ENCODE data around the gene CSPG5.

The CSPG5 gene, protein sequence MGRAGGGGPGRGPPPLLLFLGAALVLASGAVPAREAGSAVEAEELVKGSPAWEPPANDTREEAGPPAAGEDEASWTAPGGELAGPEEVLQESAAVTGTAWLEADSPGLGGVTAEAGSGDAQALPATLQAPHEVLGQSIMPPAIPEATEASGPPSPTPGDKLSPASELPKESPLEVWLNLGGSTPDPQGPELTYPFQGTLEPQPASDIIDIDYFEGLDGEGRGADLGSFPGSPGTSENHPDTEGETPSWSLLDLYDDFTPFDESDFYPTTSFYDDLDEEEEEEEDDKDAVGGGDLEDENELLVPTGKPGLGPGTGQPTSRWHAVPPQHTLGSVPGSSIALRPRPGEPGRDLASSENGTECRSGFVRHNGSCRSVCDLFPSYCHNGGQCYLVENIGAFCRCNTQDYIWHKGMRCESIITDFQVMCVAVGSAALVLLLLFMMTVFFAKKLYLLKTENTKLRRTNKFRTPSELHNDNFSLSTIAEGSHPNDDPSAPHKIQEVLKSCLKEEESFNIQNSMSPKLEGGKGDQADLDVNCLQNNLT

DNA sequence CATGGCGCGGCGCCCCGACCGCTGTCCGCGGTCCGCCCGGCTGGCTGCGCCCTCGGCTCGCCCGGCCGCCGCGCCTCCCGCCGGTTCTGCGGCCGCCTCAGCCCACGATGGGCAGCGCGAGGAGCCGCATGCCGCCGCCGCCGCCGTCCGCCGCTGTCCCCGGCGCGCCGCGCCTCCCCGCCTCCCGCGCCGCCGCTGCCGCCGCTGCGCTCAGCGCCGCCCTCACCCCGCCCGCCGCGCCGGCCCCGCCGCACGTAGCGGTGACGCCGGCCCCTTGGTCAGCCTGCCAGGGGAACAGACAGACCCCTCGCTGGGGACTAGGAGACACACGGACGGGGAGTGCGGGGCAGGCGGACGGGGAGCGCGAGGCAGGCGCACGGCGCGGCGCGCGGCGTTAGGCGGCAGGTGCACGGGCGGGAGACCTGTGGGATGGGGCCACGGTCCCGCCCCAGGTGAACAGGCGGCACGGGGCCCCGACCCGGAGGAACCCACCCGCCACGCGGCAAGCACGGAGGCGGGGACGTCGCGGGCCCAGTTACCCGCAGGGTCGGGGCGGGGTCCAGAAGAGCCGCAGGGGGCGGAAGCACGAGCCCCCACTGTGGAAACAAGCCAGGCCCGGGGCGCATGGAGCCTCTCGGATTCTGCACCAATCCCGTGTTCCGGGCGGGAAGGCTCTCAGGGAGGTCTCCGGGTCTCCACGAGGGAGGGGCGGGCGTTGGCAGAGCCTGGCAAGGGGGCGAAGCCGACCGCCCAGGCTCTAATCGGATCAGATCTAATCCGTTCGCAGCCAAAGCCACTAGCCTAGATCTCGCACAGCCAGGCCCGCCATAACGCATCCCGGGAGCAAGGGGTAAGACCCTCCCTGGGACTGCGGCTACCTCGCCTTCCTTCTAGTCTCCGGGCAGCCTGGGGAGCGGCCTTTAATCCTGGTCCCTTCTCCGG lies at the start of gene CSPG5:
TSS of gene CSPG5 (minus strand) at position 175 of the 942 bp plus-strand sequence. CDS start at position 3, 172 bp downstream.
- peaks cover 92% of the 10 kb centered on the region for H3K27me3 ChIP-seq
- no peaks in the 10 kb centered on the region for H3K36me3 ChIP-seq
- H3K4me3 ChIP-seq (ENCODE audit: low read depth in 1 of 2, low read length in 1 of 2): peak within 1 kb of the TSS; percentile 51 to 64
- TF ChIP-seq, protein P1, sequence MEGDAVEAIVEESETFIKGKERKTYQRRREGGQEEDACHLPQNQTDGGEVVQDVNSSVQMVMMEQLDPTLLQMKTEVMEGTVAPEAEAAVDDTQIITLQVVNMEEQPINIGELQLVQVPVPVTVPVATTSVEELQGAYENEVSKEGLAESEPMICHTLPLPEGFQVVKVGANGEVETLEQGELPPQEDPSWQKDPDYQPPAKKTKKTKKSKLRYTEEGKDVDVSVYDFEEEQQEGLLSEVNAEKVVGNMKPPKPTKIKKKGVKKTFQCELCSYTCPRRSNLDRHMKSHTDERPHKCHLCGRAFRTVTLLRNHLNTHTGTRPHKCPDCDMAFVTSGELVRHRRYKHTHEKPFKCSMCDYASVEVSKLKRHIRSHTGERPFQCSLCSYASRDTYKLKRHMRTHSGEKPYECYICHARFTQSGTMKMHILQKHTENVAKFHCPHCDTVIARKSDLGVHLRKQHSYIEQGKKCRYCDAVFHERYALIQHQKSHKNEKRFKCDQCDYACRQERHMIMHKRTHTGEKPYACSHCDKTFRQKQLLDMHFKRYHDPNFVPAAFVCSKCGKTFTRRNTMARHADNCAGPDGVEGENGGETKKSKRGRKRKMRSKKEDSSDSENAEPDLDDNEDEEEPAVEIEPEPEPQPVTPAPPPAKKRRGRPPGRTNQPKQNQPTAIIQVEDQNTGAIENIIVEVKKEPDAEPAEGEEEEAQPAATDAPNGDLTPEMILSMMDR (IDR thresholded peaks at IDR 0.05): no peak
- peaks cover 5 to 12% of the 10 kb centered on the region in 2 experiments for H3K4me1 ChIP-seq (ENCODE audit: control insufficient read depth in 1 of 2, insufficient read depth in 1 of 2, low read depth in 1 of 2, low read length in 1 of 2)
- H3K9me3 ChIP-seq: no peaks in the 10 kb centered on the region
- H3K27ac ChIP-seq: no peak within 1 kb of the TSS

DNA sequence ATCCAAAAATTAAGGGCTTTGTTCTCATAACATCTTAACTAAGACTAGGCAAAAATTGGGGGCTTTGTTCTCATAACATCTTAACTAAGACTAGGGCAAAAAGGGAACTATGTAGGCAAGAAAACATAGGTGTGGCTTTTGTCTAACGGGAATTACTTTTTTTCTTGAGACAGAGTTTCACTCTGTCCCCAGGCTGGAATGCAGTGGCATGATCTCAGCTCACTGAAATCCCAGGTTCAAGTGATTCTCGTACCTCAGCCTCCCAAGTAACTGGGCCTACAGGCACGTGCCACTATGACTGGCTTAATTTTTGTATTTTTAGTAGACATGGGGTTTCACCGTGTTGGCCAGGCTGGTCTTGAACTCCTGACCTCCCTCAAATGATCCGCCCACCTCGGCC lies 49.8 kb upstream of the CSPG5 start:
- Histone ChIP-seq H3K4me3 (ENCODE audit: low read depth in 1 of 2, low read length in 1 of 2) (no peak overlapping the region), H3K27me3 (no peaks in the 10 kb centered on the region), H3K4me1 (ENCODE audit: control insufficient read depth in 1 of 2, insufficient read depth in 1 of 2, low read depth in 1 of 2, low read length in 1 of 2) (no peaks in the 10 kb centered on the region), H3K9me3 (no peaks in the 10 kb centered on the region), H3K36me3 (peaks cover 27% of the 10 kb centered on the region), H3K27ac (no peak overlapping the region)
- TF ChIP-seq, protein P1 (IDR thresholded peaks at IDR 0.05): no peak

DNA sequence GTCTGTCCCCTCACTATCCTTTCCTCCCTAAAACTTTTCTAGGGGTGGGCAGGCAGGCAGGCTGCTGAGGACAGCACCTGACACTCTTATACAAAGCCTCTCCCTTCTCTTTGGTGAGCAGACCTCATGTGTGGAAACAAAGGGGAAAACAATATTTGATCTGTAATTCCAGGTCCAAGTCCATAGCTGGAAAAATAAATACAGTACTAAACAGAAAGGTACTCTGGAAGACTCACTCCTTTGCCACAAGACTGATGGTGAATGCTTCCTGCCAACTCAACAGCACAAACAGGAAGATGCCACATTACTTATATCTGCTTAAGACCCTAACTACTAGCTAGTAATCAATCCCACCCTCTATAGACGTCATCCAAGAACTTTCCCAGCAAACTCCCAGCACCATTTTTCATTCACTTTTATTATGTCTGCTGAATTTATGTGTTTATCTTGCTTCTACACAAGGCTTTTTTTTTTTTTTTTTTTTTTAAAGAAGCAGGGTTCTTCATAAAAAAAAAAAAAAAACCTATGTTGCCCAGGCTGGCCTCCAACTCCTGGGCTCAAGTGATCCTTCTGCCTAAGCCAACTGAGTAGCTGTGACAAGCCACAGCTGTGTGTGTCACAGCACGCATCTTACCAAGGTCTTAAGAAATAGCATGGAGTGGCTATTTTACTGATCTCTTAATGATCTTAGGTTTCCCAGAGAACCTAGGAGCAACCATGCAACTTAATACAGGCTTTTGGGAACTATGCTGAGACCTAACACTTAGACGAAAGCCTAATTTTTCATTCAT lies 44.2 kb upstream of the CSPG5 start:
- H3K4me3 ChIP-seq (ENCODE audit: low read depth in 1 of 2, low read length in 1 of 2): no peak overlapping the region
- peaks cover 53% of the 10 kb centered on the region for H3K36me3 ChIP-seq
- TF ChIP-seq, protein P1 (IDR thresholded peaks at IDR 0.05): no peak
- no peaks in the 10 kb centered on the region for H3K4me1 ChIP-seq (ENCODE audit: control insufficient read depth in 1 of 2, insufficient read depth in 1 of 2, low read depth in 1 of 2, low read length in 1 of 2)
- no peaks in the 10 kb centered on the region for H3K27me3 ChIP-seq
- H3K9me3 ChIP-seq: no peaks in the 10 kb centered on the region
- no peak overlapping the region for H3K27ac ChIP-seq

DNA sequence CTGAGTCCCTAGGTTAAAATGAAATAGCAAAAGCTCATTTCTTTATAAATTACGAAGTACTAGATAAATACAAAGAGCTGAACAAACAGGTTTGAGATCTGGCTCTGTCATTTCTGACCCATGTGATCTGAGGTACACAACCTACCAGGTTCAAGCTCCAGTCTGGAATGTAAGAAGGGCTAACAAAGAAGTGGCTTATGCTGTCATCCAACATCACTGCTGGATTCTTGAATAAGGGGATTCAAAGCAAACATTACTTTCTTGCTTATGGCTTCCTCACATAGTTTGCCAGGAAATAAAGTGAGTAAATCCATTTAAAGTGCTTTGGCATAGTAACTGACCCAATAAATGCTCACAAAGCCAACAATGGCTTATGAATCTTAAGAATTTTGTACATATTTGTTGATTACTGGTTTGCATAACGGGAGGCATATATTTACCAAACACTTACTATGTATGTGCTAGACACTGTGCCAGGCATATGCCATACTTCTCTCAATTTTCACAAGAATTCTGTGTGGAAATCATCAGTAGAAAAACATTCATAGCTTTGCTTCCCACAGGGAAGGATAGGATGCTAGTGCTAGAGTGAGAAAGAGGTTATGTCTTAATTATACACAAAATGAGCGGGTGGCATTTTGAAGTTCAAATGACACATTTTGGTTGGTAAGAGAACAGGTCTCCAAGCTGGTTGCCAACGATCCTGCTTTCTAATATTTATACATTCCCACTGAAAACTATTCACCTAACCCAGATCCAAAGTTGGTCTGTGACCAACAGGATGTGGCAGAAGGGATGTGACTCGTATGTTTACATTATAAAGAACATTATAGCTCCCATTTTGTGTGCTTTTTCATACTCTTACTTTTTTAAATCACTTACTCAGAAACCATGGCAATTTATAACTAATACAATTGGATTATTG lies 38.7 kb upstream of the CSPG5 start:
- TF ChIP-seq, protein P1 (IDR thresholded peaks at IDR 0.05): no peak
- no peak overlapping the region for H3K4me3 ChIP-seq (ENCODE audit: low read depth in 1 of 2, low read length in 1 of 2)
- H3K27me3 ChIP-seq: no peaks in the 10 kb centered on the region
- H3K4me1 ChIP-seq (ENCODE audit: control insufficient read depth in 1 of 2, insufficient read depth in 1 of 2, low read depth in 1 of 2, low read length in 1 of 2): no peaks in the 10 kb centered on the region
- peaks cover 74% of the 10 kb centered on the region for H3K36me3 ChIP-seq
- no peaks in the 10 kb centered on the region for H3K9me3 ChIP-seq
- no peak overlapping the region for H3K27ac ChIP-seq

Data from neutrophil (primary cell).